SK-N-SH (cell line): Measurements from ENCODE around the gene MMP3. TPM values are rescaled to one million over a fixed set of nuclear protein-coding genes. Genes with fewer than 3 reads are reported as not detected.

ENCODE experiments used
- CTCF ChIA-PET: fragments of 300-600, 350-600 bp; formaldehyde crosslinking; extraction: SDS; loops from one replicate; lab custom pipeline; 2021; lab: Yijun Ruan, JAX
- POLR2A ChIA-PET: fragments of 350-600 bp; sonication (Branson Sonifier 250); formaldehyde crosslinking; extraction: SDS; loops from one replicate; lab custom pipeline; 2020; ENCODE audit warnings: antibody characterized with exemption, inconsistent platforms; lab: Yijun Ruan, JAX
- DNase-seq: peaks from one replicate; pipeline ENCODE4 v3.0.0; 2012
- H2AFZ ChIP-seq: fragments of 200-600 bp; sonication (generic); 2 replicates; pipeline ENCODE4 v1.8.1; 2016; ENCODE audit warnings: antibody characterized with exemption, mild to moderate bottlenecking, low read depth
- H3F3A ChIP-seq: fragments of 200-600 bp; sonication (generic); replicated peaks from 2 replicates; pipeline ENCODE3; 2016; ENCODE audit warnings: antibody characterized with exemption, mild to moderate bottlenecking; ENCODE audit not compliant: insufficient read depth
- H3K27ac ChIP-seq, 2 experiments: fragments of 200-500 bp in 1 of 2; fragments of 200-600 bp in 1 of 2; sonication (Bioruptor generic) in 1 of 2; sonication (generic), shearing (Covaris generic) in 1 of 2; 2 replicates each; pipeline versions ENCODE4 v1.5.1 to v1.6.1; 2014 to 2016; ENCODE audit warnings: low read depth in 2 of 2, inconsistent platforms in 1 of 2, low read length in 1 of 2, mild to moderate bottlenecking in 1 of 2, mixed read lengths in 1 of 2
- H3K27me3 ChIP-seq: fragments of 200-600 bp; sonication (generic), shearing (Covaris generic); 2 replicates; pipeline ENCODE4 v1.6.1; 2016; ENCODE audit warnings: mixed run types; ENCODE audit not compliant: insufficient read depth
- H3K36me3 ChIP-seq, 2 experiments: fragments of 200-500 bp in 1 of 2; fragments of 200-600 bp in 1 of 2; sonication (Bioruptor generic) in 1 of 2; sonication (generic) in 1 of 2; replicated peaks in 1 of 2; 2 replicates each; pipeline versions ENCODE3 to v1.5.1; 2014 to 2016; ENCODE audit warnings: low read length in 1 of 2, mild to moderate bottlenecking in 1 of 2; ENCODE audit not compliant: insufficient read depth in 2 of 2, control insufficient read depth in 1 of 2
- H3K4me1 ChIP-seq, 2 experiments: fragments of 200-500 bp in 1 of 2; fragments of 200-600 bp in 1 of 2; sonication (Bioruptor generic) in 1 of 2; sonication (generic), shearing (Covaris generic) in 1 of 2; 2 replicates each; pipeline versions ENCODE4 v1.5.1 to v1.6.1; 2014 to 2016; ENCODE audit warnings: low read depth in 1 of 2, low read length in 1 of 2, mixed run types in 1 of 2; ENCODE audit not compliant: insufficient read depth in 2 of 2, control insufficient read depth in 1 of 2
- H3K4me2 ChIP-seq: fragments of 200-600 bp; sonication (generic), shearing (Covaris generic); 2 replicates; pipeline ENCODE4 v1.6.1; 2017; ENCODE audit warnings: mixed run types
- H3K4me3 ChIP-seq, 2 experiments: fragments of 200-500 bp in 1 of 2; fragments of 200-600 bp in 1 of 2; sonication (Bioruptor generic) in 1 of 2; sonication (generic), shearing (Covaris generic) in 1 of 2; 2 replicates each; pipeline versions ENCODE4 v1.5.1 to v1.8.1; 2014 to 2016; ENCODE audit warnings: low read depth in 2 of 2, inconsistent platforms in 1 of 2, low read length in 1 of 2, mild to moderate bottlenecking in 1 of 2, mixed read lengths in 1 of 2, moderate library complexity in 1 of 2
- H3K79me2 ChIP-seq: fragments of 200-600 bp; sonication (generic); 2 replicates; pipeline ENCODE4 v1.8.1; 2017; ENCODE audit warnings: mild to moderate bottlenecking; ENCODE audit not compliant: insufficient read depth
- H3K9ac ChIP-seq: fragments of 200-600 bp; sonication (generic); 2 replicates; pipeline ENCODE4 v1.6.1; 2017; ENCODE audit warnings: mixed run types
- H3K9me2 ChIP-seq: fragments of 200-600 bp; sonication (generic); 2 replicates; pipeline ENCODE4 v1.6.1; 2017; ENCODE audit warnings: mixed run types
- H3K9me3 ChIP-seq: fragments of 200-600 bp; sonication (generic); 2 replicates; pipeline ENCODE4 v1.6.1; 2017; ENCODE audit warnings: mixed run types, mild to moderate bottlenecking, moderate library complexity
- H4K20me1 ChIP-seq: fragments of 200-600 bp; sonication (generic); 2 replicates; pipeline ENCODE4 v1.6.1; 2017; ENCODE audit warnings: mild to moderate bottlenecking, mixed run types; ENCODE audit not compliant: insufficient read depth
- CTCF ChIP-seq: fragments of 200-600 bp; sonication (generic); IDR thresholded peaks from 2 replicates; pipeline ENCODE4 v1.6.1; 2017; ENCODE audit warnings: antibody characterized with exemption, mild to moderate bottlenecking, moderate library complexity
- ELF1 ChIP-seq: IDR thresholded peaks from 2 replicates; pipeline ENCODE4 v1.4.0; 2012
- EP300 ChIP-seq, 2 experiments: IDR thresholded peaks; 2 replicates each; pipeline versions ENCODE4 v1.4.0 to v1.6.1; 2012; ENCODE audit warnings: borderline replicate concordance in 1 of 2, low read depth in 1 of 2, low read length in 1 of 2
- EZH2phosphoT487 ChIP-seq: fragments of 200-600 bp; sonication (generic); IDR thresholded peaks from 2 replicates; pipeline ENCODE4 v1.6.1; 2017; ENCODE audit warnings: low read depth, mixed run types, mild to moderate bottlenecking, antibody characterized with exemption, moderate library complexity, borderline replicate concordance
- FOSL2 ChIP-seq: IDR thresholded peaks from 2 replicates; pipeline ENCODE4 v1.4.0; 2012; ENCODE audit warnings: low read depth, mild to moderate bottlenecking, moderate library complexity, borderline replicate concordance
- FOXJ3 ChIP-seq: sonication (generic); formaldehyde crosslinking; IDR thresholded peaks from 2 replicates; pipeline ENCODE4 v1.5.1; 2020; ENCODE audit warnings: mild to moderate bottlenecking, missing genetic modification reagents
- JUND ChIP-seq: IDR thresholded peaks from 2 replicates; pipeline ENCODE4 v1.4.0; 2012
- MAX ChIP-seq: IDR thresholded peaks from 2 replicates; pipeline ENCODE4 v1.4.0; 2012; ENCODE audit warnings: low read depth
- NFIC ChIP-seq: IDR thresholded peaks from 2 replicates; pipeline ENCODE4 v1.4.0; 2012; ENCODE audit warnings: borderline replicate concordance
- NRF1 ChIP-seq: IDR thresholded peaks from 2 replicates; pipeline ENCODE4 v1.6.1; 2012; ENCODE audit warnings: low read depth, mild to moderate bottlenecking, low read length
- POLR2AphosphoS5 ChIP-seq: IDR thresholded peaks from 2 replicates; pipeline ENCODE4 v1.6.1; 2012; ENCODE audit warnings: low read depth, low read length
- RFX5 ChIP-seq: IDR thresholded peaks from 2 replicates; pipeline ENCODE4 v1.6.1; 2012; ENCODE audit warnings: mild to moderate bottlenecking, improper control_type of control experiment, low read length
- RXRA ChIP-seq: IDR thresholded peaks from 2 replicates; pipeline ENCODE4 v1.4.0; 2012; ENCODE audit warnings: low read depth, mild to moderate bottlenecking, borderline replicate concordance
- SMC3 ChIP-seq: IDR thresholded peaks from 2 replicates; pipeline ENCODE4 v1.6.1; 2012; ENCODE audit warnings: low read depth, low read length, improper control_type of control experiment
- TAF1 ChIP-seq: IDR thresholded peaks from 2 replicates; pipeline ENCODE4 v1.6.1; 2012; ENCODE audit warnings: low read depth, mild to moderate bottlenecking, low read length, moderate library complexity, borderline replicate concordance
- TCF12 ChIP-seq: IDR thresholded peaks from 2 replicates; pipeline ENCODE4 v1.4.0; 2012
- TEAD4 ChIP-seq: IDR thresholded peaks from 2 replicates; pipeline ENCODE4 v1.4.0; 2012; ENCODE audit warnings: mild to moderate bottlenecking, borderline replicate concordance; ENCODE audit not compliant: insufficient read depth
- USF2 ChIP-seq: fragments of 150-350 bp; IDR thresholded peaks from 2 replicates; pipeline ENCODE4 v1.6.1; 2017; ENCODE audit warnings: antibody characterized with exemption, low read length, low read depth, borderline replicate concordance
- YY1 ChIP-seq: IDR thresholded peaks from 2 replicates; pipeline ENCODE4 v1.4.0; 2012; ENCODE audit warnings: low read depth, mild to moderate bottlenecking
- ZBTB33 ChIP-seq: IDR thresholded peaks from 2 replicates; pipeline ENCODE4 v1.4.0; 2012; ENCODE audit warnings: low read depth, borderline replicate concordance
- WGBS: methylation state at CpG from one replicate; pipeline ENCODE4 v1.1.6; 2017; ENCODE audit warnings: low lambda C conversion rate; 5-methylcytosine and 5-hydroxymethylcytosine counted together
- polyA plus RNA-seq, 3 experiments: library from polyadenylated mRNA; depleted of rRNA; stranded (reverse); fragments of >200 nt; gene quantifications; 2 replicates each; pipeline ENCODE4 v1.2.3, GENCODE V29; 2012

MMP3 gene
- polyA plus RNA-seq, 1 of the 3 experiments (the other 2 are of a cell fraction): 39.3 TPM

GRCh38 chr11:102882389-102883024, 39.1 kb upstream of the MMP3 start (continued):
- TF ChIP-seq ZBTB33: no peak
- TF ChIP-seq NRF1: no peak
- TF ChIP-seq YY1: no peak
- no peak for TF ChIP-seq SMC3
- no peak for TF ChIP-seq TEAD4

- H3K9ac ChIP-seq: no peak overlapping the region
- no peak overlapping the region for H3K27ac ChIP-seq
- no peaks in the 10 kb centered on the region for H3F3A ChIP-seq
- no peaks in the 10 kb centered on the region for H3K9me2 ChIP-seq
- H4K20me1 ChIP-seq: no peaks in the 10 kb centered on the region
- TF ChIP-seq CTCF (no peak), TEAD4 (no peak), POLR2AphosphoS5 (no peak), FOSL2 (no peak), ZBTB33 (no peak), EZH2phosphoT487 (no peak), MAX (no peak), NFIC (no peak), RXRA (no peak), RFX5 (no peak), NRF1 (no peak), FOXJ3 (no peak), EP300 (IDR thresholded peaks at IDR 0.05; ENCODE audit: borderline replicate concordance in 1 of 2, low read depth in 1 of 2, low read length in 1 of 2) (no peak), JUND (no peak), TCF12 (no peak), TAF1 (no peak), ELF1 (no peak), USF2 (no peak)
- no peak overlapping the region for H2AFZ ChIP-seq
- WGBS: 65% methylated on average over 5 of the region's 5 CpGs
- no peak overlapping the region for H3K4me3 ChIP-seq
- H3K79me2 ChIP-seq: no peaks in the 10 kb centered on the region
- CTCF ChIA-PET: no interaction called here
- H3K36me3 ChIP-seq: no peaks in the 10 kb centered on the region
- H3K4me1 ChIP-seq: peaks cover 0 to 2% of the 10 kb centered on the region in 2 experiments; a peak in 1 of 4 replicates
- POLR2A ChIA-PET: no interaction called here
- no peak for DNase-seq
- no peak overlapping the region for H3K4me2 ChIP-seq
- H3K27me3 ChIP-seq: no peaks in the 10 kb centered on the region
- no peaks in the 10 kb centered on the region for H3K9me3 ChIP-seq
Measured at GRCh38 chr11:102879801-102880200, 36.4 kb upstream of the MMP3 start.
